ENCODE measurements around the gene BRD3OS. TPM values are rescaled to one million over a fixed set of nuclear protein-coding genes. Genes with fewer than 3 reads are reported as not detected.

BRD3OS gene
- total RNA-seq, 1 experiment from 2014 or later = 13.6 TPM

GRCh38 chr9:134028575-134029247 is 3.4 kb downstream of the BRD3OS start:
- H3K4me2 ChIP-seq (ENCODE audit: low read length) = no peak overlapping the region
- no peaks in the 10 kb centered on the region for H4K20me1 ChIP-seq (ENCODE audit: low read length)
- H3K4me3 ChIP-seq (ENCODE audit: low read length) = no peak overlapping the region
- TF ChIP-seq EZH2 (IDR thresholded peaks at IDR 0.05; ENCODE audit: low read length, unreplicated experiment) (no peak), EZH2phosphoT487 (IDR thresholded peaks at IDR 0.05; ENCODE audit: borderline replicate concordance, low read length) (no peak), CTCF (conservative IDR thresholded peaks at IDR 0.05; ENCODE audit: low read depth, low read length) (no peak)
- no peak overlapping the region for H3K9ac ChIP-seq (ENCODE audit: low read length)
- H3K27ac ChIP-seq (ENCODE audit: low read length) = no peak overlapping the region
- POLR2A ChIA-PET (ENCODE audit: unreplicated experiment) = no interaction called here
- ATAC-seq = no peak
- no peak for DNase-seq
- CTCF ChIA-PET = no interaction called here
- no peaks in the 10 kb centered on the region for H3K79me2 ChIP-seq (ENCODE audit: low read length)
- H3K36me3 ChIP-seq (ENCODE audit: low read depth, low read length) = no peaks in the 10 kb centered on the region; the same call in 1 of the 2 replicates
- no peaks in the 10 kb centered on the region for H3K27me3 ChIP-seq (ENCODE audit: low read length)
- H3K9me2 ChIP-seq (replicated peaks; ENCODE audit: low read length) = no peaks in the 10 kb centered on the region
- H2AFZ ChIP-seq (ENCODE audit: low read length) = no peak overlapping the region
- H3K9me3 ChIP-seq (ENCODE audit: low read length) = no peaks in the 10 kb centered on the region
- no peaks in the 10 kb centered on the region for H3F3A ChIP-seq (ENCODE audit: low read length, unreplicated experiment)
- intact Hi-C loops (cut with micrococcal nuclease) = no loop called here
- peaks cover 4% of the 10 kb centered on the region for H3K4me1 ChIP-seq (ENCODE audit: insufficient read depth, low read length)
- BruUV-seq (replicated peaks) = no TSS peak

GRCh38 chr9:134029248-134030226 is 4.3 kb downstream of the BRD3OS start:
- H3F3A ChIP-seq (ENCODE audit: low read length, unreplicated experiment) = no peaks in the 10 kb centered on the region
- no peak overlapping the region for H3K9ac ChIP-seq (ENCODE audit: low read length)
- DNase-seq = no peak
- no peak overlapping the region for H2AFZ ChIP-seq (ENCODE audit: low read length)
- no peaks in the 10 kb centered on the region for H4K20me1 ChIP-seq (ENCODE audit: low read length)
- no peaks in the 10 kb centered on the region for H3K9me2 ChIP-seq (replicated peaks; ENCODE audit: low read length)
- BruUV-seq (replicated peaks) = no TSS peak
- no peaks in the 10 kb centered on the region for H3K27me3 ChIP-seq (ENCODE audit: low read length)
- no peak overlapping the region for H3K4me3 ChIP-seq (ENCODE audit: low read length)
- H3K4me1 ChIP-seq (ENCODE audit: insufficient read depth, low read length) = peaks cover 4% of the 10 kb centered on the region
- H3K4me2 ChIP-seq (ENCODE audit: low read length) = no peak overlapping the region
- intact Hi-C loops (cut with micrococcal nuclease) = no loop called here
- CTCF ChIA-PET = no interaction called here
- POLR2A ChIA-PET (ENCODE audit: unreplicated experiment) = no interaction called here
- no peaks in the 10 kb centered on the region for H3K9me3 ChIP-seq (ENCODE audit: low read length)
- no peak for ATAC-seq
- no peak overlapping the region for H3K27ac ChIP-seq (ENCODE audit: low read length)
- no peak for TF ChIP-seq EZH2phosphoT487 (IDR thresholded peaks at IDR 0.05; ENCODE audit: borderline replicate concordance, low read length)
- TF ChIP-seq CTCF (conservative IDR thresholded peaks at IDR 0.05; ENCODE audit: low read depth, low read length) = no peak
- TF ChIP-seq EZH2 (IDR thresholded peaks at IDR 0.05; ENCODE audit: low read length, unreplicated experiment) = no peak
- H3K79me2 ChIP-seq (ENCODE audit: low read length) = no peaks in the 10 kb centered on the region
- no peaks in the 10 kb centered on the region; the same call in 1 of the 2 replicates for H3K36me3 ChIP-seq (ENCODE audit: low read depth, low read length)
